Activated CD4-positive, alpha-beta T cell treated with anti-CD3 and anti-CD28 coated beads for 24 hours (primary cell): ENCODE data around the gene TUBB1.
A peak's percentile ranks its signal among the peaks of the same experiment; 100 is the strongest.

Experiments used
- DNase-seq, 2 donors: peaks; one replicate each; pipeline ENCODE4 v3.0.0-alpha.2; 2020; ENCODE audit warnings: low read depth in 2 of 2

TUBB1 gene

GRCh38 chr20:59042151-59042795 lies 23.0 kb downstream of the TUBB1 start, which contains the start of gene PRELID3B:
Gene PRELID3B (minus strand): TSS chr20:59042786. CDS start chr20:59042730, 56 bp downstream.
- DNase-seq: no peak

GRCh38 chr20:59042796-59043631 lies 23.8 kb downstream of the TUBB1 start:
- peak; percentile 89 to 92 for DNase-seq

DNA sequence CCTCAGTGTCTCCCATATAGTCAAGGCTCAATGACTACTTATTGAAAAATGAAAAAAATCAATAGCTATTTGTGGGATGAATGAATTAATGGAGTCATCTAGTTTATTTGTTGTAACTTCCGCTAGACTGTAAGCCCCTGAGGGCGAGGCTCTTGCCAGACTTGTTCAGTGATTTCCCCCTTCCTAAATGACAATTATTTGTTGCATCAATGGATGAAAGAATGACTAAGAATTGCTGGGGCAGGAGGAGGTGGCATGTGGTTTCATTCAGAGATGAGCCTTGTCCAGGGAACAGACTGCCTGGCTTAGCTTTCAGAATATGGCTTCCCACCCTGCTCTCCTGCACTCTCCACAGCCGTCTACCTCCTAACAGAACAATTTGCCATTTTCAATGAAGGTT lies 24.5 kb downstream of the TUBB1 start:
- DNase-seq: no peak

DNA sequence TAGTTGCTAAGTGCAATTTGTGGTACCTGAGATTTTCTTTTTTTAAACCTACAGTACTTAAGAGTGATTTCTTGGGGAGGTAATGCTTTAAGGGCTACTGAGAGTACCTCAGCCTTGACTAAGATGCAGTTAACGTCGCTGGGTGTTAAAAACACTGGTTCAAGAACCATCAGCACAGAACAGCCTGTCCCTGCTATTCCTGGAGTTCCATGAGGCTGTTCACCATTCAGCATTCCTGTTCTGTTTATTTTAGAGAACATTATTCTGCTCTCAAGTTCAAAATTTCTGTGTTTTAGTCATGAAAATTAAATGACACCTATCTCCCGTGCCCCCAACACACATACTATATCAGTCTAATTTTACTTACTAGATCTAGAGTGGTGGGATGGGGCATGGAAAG lies 25.1 kb downstream of the TUBB1 start:
- DNase-seq: no peak

GRCh38 chr20:59044796-59045195 lies 25.6 kb downstream of the TUBB1 start:
- no peak for DNase-seq

GRCh38 chr20:59046862-59047261 lies 27.6 kb downstream of the TUBB1 start:
- DNase-seq: no peak

DNA sequence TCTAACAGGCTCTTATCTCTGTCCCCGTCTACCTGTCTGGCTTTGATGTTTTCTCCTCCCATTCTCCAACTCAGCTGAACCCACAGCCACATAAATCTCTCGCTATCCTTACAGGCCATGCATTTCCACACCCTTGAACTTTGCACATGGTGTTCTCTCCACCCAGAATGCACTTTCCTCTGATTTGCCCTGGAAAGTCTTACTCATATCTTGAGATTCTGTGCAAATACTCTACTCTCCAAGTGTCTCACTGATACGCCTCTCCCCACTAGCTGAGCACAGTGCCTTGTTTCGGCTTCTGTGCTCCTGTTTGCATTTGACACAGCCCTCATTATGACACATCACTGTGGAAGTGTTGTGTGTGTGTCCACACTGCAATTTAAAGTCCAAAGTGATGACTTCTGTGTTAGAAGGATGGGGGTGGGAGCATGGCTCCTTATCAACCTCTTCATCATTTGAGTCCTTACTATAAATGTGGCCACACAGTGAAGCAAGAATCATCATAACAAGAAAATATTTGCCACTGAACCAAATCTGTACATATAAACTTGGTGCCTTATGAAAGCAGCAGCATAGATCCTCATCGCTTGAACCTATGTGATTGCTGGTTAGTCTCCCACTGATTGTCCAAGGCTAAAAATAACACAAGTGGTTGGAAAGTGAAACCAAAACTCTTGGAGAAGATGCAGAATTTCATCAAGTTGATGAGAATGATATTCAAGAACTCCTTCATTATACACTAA lies 28.9 kb downstream of the TUBB1 start:
- no peak for DNase-seq

DNA sequence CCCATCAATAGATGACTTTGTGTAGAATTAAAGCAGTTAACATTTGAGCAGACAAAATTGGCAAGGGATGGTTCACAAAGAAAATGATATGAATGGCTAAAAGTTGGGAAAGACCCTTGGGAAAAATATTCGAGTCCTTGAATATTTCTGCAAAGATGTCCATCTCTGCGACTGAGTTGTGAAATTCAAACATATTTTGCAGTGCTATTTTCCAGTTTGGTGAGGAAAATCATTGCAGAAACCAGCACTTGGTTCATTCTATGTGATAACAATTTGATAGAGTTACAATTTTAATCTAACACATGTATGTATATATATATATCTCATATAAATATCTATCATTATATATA lies 29.4 kb downstream of the TUBB1 start:
- no peak for DNase-seq

GRCh38 chr20:59050437-59050836 lies 31.2 kb downstream of the TUBB1 start:
- no peak for DNase-seq

GRCh38 chr20:59051666-59052185 lies 32.5 kb downstream of the TUBB1 start:
- no peak for DNase-seq

DNA sequence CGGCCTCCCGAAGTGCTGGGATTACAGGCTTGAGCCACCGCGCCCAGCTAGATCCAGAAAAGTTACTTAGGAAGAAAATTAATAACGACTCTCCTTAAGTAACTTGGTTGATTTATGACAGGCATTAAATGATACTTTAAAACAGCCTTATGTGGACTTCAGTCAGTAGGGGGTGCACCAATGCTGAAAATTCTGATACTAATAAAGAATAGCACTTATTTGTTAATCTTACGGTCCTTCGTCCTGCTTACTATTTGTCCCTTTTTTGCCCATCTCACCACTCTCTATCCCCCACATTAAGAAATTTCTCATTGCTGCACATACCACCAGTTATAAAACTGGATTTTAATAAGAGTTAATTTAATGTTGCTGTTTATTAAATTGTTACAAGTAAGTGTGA lies 36.1 kb downstream of the TUBB1 start:
- no peak for DNase-seq

DNA sequence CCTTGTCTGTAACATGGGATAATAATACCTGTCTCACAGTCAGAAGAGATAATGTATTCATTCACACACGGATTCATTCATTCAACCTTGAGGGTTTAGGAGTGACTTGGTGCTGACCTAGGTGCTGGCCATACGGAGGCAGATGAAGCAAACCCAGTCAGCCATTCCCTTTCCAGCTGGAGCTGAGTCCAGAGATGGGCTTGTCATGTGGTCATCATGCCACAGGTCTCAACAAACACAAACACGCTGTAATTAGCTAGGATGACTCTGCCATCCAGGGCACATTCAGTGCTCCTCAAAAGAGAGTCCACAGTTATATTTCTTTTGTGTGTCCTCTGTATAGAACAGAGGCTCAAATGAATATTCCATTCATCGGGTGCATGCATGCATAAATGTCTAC lies 42.9 kb downstream of the TUBB1 start:
- no peak for DNase-seq

DNA sequence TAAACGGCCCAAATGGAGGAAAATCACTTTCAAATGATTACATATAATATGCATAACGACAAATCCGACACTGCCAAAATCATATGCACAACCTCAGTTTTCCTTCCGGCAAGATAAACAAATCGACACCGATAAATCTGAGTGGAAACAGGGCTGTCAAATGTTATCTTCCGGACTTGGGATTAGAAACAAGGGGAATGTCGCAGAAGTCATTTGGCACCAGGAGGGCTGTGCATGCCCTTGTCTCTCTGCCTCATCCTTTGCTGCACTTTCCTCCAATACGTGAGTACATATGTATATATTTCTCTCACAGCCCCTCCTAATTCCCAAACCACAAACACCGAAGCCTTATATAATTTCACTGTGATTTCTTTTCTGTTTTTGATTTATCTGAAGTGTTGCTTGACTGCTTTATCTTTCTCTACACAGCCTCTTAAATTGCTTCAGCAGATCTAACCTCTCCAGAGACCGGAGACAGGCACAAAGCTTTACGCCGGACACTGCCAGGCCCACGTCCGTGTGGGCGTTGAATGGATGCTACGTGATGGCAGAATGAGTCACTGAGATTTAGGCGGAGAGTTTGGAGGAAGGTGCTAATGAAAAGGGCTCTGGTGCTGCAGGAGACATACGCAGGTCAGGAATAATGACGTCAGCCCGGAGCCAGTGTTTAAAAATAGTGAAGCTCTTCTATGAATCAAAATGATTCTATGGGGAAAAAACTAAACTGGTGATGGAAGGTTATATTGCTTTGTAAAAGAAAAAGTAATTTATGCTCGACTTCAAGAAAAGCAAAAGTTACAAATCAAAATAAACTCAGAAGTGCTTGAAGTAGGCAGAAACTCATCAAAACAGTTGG lies 44.4 kb downstream of the TUBB1 start:
- DNase-seq: no peak

GRCh38 chr20:59064214-59064722 lies 45.0 kb downstream of the TUBB1 start:
- DNase-seq: no peak

DNA sequence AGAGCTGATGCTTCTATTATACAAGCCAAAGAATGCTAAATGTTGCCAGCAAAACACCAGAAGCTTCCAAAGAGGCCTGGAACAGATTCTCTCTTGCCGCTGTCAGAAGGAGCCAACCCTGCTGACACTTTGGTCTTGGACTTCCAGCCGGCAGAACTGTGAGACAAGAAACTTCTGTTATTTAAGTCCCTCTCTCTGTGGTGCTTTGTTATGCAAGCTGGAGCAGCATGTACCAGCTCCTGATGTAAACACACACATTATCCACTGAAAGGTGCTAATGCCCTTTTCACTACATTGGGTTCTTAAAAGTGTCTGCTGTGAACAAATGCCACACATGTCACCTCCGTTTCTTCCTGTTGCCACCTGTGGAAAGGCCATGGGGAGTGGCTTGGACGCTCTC lies 49.3 kb downstream of the TUBB1 start:
- DNase-seq: no peak

DNA sequence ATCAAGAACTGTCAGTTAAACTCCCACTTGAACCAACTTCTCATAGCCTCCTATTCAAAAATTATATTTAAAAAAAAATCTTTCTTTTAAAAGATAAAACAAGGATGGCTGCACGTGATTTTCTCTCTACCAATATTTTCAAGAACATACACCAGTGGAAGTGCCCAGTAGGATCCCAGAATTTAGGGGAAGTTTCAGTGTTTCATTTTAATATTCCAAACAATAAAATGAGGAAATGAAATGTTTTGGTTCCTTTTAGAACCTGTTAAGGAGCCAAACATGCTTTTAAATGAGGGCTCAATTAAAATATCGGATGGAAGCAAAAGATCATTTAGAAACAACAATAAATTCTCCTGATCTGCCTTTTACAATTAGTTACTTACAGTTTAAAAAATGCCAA lies 49.8 kb downstream of the TUBB1 start:
- DNase-seq: no peak

DNA sequence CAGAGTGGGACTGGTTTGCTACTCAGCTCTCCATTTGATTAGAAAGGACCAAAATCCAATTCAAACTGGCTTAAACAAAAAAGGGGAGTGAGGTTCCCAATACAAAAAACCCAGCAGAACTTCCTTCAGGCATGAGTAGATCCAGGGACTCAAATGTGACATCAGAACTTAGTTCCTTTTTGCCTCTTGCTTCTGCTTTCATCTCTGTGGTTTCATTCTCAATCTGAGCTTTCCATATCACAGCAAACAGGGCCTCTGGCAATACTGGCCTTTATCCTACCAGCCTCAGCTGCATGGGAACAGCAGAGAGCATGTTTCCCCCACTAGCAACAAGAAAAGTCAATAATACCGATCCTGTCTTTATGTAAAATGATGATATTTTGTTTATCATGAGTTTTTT lies 52.0 kb downstream of the TUBB1 start:
- no peak for DNase-seq

- DNase-seq: no peak
These were observed 54.4 kb downstream of the TUBB1 start for GRCh38 chr20:59073582-59073981.

- no peak for DNase-seq
These were observed 55.2 kb downstream of the TUBB1 start for GRCh38 chr20:59074456-59074855.

DNA sequence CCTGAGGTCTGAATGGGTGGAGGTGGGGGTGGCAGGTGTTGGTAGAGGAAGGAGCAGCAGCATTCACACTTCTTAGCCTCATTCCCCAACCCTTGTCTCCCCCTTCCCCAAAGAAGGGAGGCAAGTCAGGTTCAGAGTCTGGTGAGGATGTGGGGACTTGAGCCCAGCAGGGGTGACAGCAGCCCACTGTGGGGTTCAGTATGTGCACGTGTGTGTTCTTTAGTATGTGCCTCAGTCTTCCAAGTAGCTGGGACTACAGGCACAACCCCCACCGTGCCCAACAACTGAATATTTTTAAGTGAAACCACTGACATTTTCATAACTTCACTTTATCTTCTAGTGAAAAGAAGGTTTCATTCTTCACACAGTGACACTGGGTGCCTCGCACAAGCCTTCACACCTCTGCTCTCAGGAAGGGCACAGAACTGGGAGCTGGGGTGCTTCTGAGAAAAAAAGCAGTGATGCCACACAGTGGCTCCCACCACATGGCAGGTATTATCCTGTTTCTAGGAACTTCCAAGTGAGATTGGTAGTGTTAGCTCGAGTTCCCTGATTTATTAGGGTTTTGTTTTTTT lies 56.8 kb downstream of the TUBB1 start:
- no peak for DNase-seq
